Urinary bladder (tissue), 4 donors: ENCODE results near the gene MACF1. TPM values are rescaled to one million over a fixed set of nuclear protein-coding genes. Genes with fewer than 3 reads are reported as not detected.
A peak's percentile ranks its signal among the peaks of the same experiment; 100 is the strongest.
"Not testable (repeated sequence)": the region's sequence is repeated elsewhere in the genome, so short reads cannot be mapped to it uniquely, and the experiment has no call there.

Source experiments
- DNase-seq: peaks from one replicate; pipeline ENCODE4 v3.0.0-alpha.2; 2015; ENCODE audit errors: extremely low spot score
- H3K27ac ChIP-seq: one replicate; pipeline ENCODE4 v1.5.1; 2013; ENCODE audit warnings: low read depth, mild to moderate bottlenecking, moderate library complexity
- H3K36me3 ChIP-seq: one replicate; pipeline ENCODE4 v1.6.1; 2013; ENCODE audit warnings: mild to moderate bottlenecking, moderate library complexity; ENCODE audit not compliant: insufficient read depth
- H3K4me1 ChIP-seq: one replicate; pipeline ENCODE4 v1.6.1; 2013; ENCODE audit warnings: mild to moderate bottlenecking, moderate library complexity; ENCODE audit not compliant: insufficient read depth
- H3K4me3 ChIP-seq: one replicate; pipeline ENCODE4 v1.5.1; 2013; ENCODE audit warnings: low read depth, low read length
- WGBS: extraction: QIAGEN DNeasy Blood & Tissue Kit; methylation state at CpG from one replicate; pipeline ENCODE4 v1.1.7; 2013; 5-methylcytosine and 5-hydroxymethylcytosine counted together
- polyA plus RNA-seq: library from polyadenylated mRNA; stranded (reverse); fragments of 200-250 nt; gene quantifications from one replicate; pipeline ENCODE4 v1.2.3, GENCODE V29; 2013
- total RNA-seq: library from RNA; depleted of rRNA; stranded (reverse); fragments of >200 nt; gene quantifications from one replicate; pipeline ENCODE4 v1.2.3, GENCODE V29; 2014
- donor health status: healthy with polysubstance abuse.
- donor health status: healthy.

MACF1 gene
- total and polyA plus RNA-seq, 2 donors: 93.0 to 476 TPM

GRCh38 chr1:39187275-39188046 is 17.0 kb upstream of the MACF1 start:
- 87% methylated on average over 3 of the region's 3 CpGs for WGBS
- no peak overlapping the region for H3K27ac ChIP-seq

DNA sequence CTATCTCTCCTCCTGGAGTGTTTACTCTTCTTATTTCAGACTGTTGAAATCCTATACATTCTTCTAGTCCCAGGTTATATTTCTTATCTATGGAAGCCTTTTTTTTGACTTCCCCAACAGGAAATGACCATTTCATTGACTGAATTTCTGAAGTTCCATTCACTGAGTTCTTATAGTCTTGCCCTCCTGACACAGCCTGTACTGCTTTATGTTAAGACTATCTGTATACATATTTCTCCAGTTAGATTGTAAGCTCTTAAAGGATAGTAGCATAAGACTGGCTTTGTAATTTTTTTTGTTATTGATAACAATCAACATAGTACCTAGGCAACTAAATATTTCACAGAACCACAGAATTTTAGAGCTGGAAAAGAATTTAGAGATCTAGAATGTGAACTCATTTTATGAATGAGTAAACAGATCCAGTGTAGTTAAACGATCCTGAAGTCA is 14.9 kb upstream of the MACF1 start:
- Histone ChIP-seq H3K4me1 (no peaks in the 10 kb centered on the region), H3K4me3 (no peak overlapping the region), H3K27ac (no peak overlapping the region), H3K36me3 (no peaks in the 10 kb centered on the region)
- whole genome bisulfite sequencing: 17% methylated on average over 1 of the region's 1 CpG
- no peak for DNase-seq

More at GRCh38 chr1:39187275-39188046, 17.0 kb upstream of the MACF1 start:
- DNase-seq: no peak
- no peaks in the 10 kb centered on the region for H3K36me3 ChIP-seq
- H3K4me1 ChIP-seq: no peaks in the 10 kb centered on the region
- H3K4me3 ChIP-seq: no peak overlapping the region

DNA sequence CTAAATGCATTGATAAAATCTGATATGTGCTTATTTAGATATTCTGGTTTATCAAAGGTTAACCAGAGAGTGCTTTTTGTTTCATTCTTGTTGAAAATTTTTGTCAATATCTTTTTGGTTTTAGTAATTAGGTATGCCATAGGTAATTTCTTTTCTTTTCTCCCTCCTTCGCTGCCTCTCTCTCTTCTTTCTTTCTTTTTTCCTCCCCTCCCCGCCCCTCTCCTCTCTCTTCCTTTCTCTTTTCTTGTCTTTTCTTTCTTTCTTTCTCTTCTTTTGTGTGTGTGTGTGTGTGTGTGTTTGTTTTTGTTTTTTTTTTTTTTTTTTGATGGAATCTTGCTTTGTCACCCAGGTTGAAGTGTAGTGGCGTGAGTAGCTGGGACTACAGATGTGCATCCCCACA is 14.4 kb upstream of the MACF1 start:
- Histone ChIP-seq H3K4me1 (no peaks in the 10 kb centered on the region), H3K4me3 (no peak overlapping the region), H3K36me3 (no peaks in the 10 kb centered on the region), H3K27ac (no peak overlapping the region)
- 90% methylated on average over 3 of the region's 3 CpGs for WGBS
- no peak for DNase-seq

- WGBS: 75% methylated on average over 8 of the region's 8 CpGs
- H3K36me3 ChIP-seq: no peaks in the 10 kb centered on the region
- H3K4me1 ChIP-seq: no peaks in the 10 kb centered on the region
- no peak for DNase-seq
- H3K27ac ChIP-seq: no peak overlapping the region
- H3K4me3 ChIP-seq: no peak overlapping the region
These were observed 10.0 kb upstream of the MACF1 start for GRCh38 chr1:39194398-39195051.

DNA sequence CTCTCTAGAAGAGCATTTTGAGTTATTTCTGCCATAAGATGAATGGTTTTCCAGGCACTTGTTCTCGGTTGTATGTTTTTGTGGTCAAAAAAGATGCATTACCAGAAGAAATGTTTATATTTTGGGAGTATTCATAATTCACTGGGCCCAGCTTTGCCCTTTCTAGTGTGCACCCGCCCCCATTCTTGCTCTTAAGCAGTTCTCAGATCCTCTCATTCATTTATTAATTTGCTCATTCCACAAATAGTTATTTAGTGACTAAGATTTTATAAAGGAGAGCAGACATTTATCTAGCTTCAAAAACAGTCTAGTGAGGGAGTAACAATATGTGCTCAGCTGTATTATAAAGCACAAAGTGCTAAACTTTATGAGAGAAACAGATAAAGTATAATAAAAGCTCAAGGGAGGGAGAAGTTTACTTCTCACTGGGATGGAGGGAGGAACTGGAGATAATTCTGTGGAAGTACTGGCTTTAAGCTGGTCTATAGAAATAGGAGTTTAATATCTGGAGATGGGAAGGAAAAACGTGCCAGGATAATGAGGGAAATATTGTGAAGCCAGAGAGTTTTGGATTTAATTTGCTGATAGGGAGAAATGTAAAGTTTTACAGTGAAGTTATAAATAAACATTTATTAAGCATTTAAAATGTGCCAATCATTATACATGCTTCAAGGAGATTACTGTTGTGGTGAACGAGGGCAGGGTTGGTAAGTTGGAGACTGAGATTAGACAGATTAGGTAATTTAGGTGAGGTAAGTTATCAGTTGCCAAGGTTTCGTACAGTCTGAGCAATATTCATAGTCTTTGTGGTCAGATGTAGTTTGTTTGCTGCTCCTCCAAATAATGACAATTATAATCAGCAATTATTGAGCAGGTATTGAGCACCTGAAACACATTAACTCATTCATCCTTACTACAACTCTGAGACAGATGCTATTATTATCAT is 9.1 kb upstream of the MACF1 start:
- WGBS: 33% methylated on average over 5 of the region's 5 CpGs
- Histone ChIP-seq H3K36me3 (no peaks in the 10 kb centered on the region), H3K4me3 (no peak overlapping the region), H3K4me1 (no peaks in the 10 kb centered on the region), H3K27ac (no peak overlapping the region)
- DNase-seq: no peak

DNA sequence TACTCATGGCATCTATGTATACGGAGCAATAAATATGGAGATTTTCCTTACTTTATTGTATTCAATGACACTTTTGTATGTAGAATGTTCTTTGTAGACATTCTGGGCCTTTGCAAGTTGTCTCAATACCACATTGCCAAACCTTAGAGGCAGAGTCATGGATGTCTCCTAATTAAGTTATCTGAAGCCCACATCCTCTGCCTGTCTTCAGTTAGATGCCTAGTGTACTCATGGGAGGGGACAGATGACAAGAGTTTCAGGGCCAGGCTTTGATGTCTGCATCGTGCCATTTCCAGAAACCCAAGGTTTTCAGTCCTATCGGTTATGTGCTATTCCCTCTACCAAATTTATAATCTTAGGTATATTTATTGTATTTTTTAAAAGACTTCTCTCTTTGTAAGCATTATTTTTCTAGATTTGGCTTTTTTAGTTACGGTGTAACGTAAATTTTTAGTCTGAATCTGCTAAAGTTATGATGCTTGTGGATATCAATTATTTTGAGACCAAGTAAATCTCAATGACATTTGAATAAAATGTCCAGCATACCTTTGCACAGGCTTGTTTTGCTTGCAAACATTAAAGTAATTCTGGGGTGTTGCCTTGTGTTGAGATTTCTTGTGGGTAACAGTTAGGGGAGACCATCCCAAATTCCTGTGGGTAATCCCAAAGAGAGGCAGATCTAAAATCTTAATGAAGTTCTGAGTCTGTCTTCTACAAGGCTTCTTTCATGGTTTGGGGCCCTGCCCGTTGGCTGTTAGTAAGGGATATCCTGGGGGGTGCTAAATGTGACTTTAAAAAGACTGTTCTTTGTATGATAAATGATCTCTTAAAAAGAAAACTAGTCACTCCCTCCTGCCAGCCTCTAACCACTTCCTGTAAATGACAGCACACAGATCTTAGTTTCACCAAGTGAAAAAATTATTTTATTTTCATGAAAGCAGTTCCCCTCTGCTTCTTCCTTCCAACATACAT is 8.0 kb upstream of the MACF1 start:
- WGBS: 69% methylated on average over 6 of the region's 6 CpGs
- H3K4me1 ChIP-seq: no peaks in the 10 kb centered on the region
- DNase-seq: no peak
- H3K4me3 ChIP-seq: no peak overlapping the region
- H3K36me3 ChIP-seq: no peaks in the 10 kb centered on the region
- peak overlapping the region; percentile 38 for H3K27ac ChIP-seq

GRCh38 chr1:39199593-39199992 is 4.9 kb upstream of the MACF1 start:
- Histone ChIP-seq H3K4me3 (no peak overlapping the region), H3K4me1 (no peaks in the 10 kb centered on the region), H3K27ac (no peak overlapping the region), H3K36me3 (no peaks in the 10 kb centered on the region)
- DNase-seq: no peak
- 88% methylated on average over 1 of the region's 1 CpG for WGBS

- Histone ChIP-seq H3K4me1 (no peaks in the 10 kb centered on the region), H3K27ac (peak overlapping the region; percentile 90), H3K36me3 (peaks cover 2% of the 10 kb centered on the region), H3K4me3 (peak overlapping the region; percentile 28)
- no peak for DNase-seq
- 17% methylated on average over 4 of the region's 4 CpGs for whole genome bisulfite sequencing
These were observed 746 bp downstream of the MACF1 start for GRCh38 chr1:39205102-39205780.

DNA sequence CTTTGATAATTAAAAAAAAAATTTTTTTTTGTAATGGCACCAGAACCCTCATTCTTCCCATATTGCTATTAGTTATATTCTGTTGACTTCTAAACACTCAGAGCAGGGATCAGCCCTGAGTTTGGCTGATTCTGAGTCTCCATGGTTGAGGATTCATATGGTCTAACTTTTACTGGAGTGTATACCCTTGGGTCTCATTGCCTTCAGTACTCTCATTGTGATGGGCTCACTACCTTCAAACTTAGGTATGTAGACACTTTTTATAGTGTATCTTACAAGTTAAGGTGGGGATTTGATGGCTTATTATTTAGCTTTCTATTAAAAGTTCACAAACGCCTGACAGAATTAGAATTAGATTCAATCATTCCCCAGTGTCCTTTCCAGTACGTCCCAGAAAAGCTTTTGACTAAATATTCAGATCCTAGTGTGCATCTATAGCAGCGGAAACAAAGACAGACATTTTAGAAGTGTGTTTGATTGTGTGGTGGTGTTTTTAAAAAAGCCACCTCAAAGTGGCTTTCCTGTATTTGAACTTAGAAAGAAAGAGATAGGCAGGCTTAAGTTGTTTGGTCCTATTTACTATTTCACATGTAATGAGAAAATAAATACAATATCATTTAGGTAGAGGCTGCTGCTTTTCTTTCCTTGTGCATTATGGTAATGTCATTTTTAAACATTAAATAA is 1.4 kb downstream of the MACF1 start:
- no peaks in the 10 kb centered on the region for H3K4me1 ChIP-seq
- H3K27ac ChIP-seq: peak overlapping the region; percentile 90
- DNase-seq: no peak
- peaks cover 2% of the 10 kb centered on the region for H3K36me3 ChIP-seq
- peak overlapping the region; percentile 28 for H3K4me3 ChIP-seq
- 11% methylated on average over 3 of the region's 3 CpGs for WGBS

- H3K27ac ChIP-seq, H3K36me3 ChIP-seq, DNase-seq, H3K4me1 ChIP-seq, H3K4me3 ChIP-seq: not testable (repeated sequence)
- WGBS: 94% methylated on average over 12 of the region's 12 CpGs
These were observed 3.9 kb downstream of the MACF1 start for GRCh38 chr1:39208360-39208759.

GRCh38 chr1:39210649-39211048 is 6.2 kb downstream of the MACF1 start:
- H3K27ac ChIP-seq: no peak overlapping the region
- 94% methylated on average over 3 of the region's 3 CpGs for WGBS

GRCh38 chr1:39212499-39212898 is 8.0 kb downstream of the MACF1 start:
- Histone ChIP-seq H3K36me3 (peaks cover 2% of the 10 kb centered on the region), H3K27ac (no peak overlapping the region), H3K4me1 (no peaks in the 10 kb centered on the region), H3K4me3 (no peak overlapping the region)
- DNase-seq: no peak
- WGBS: 97% methylated on average over 8 of the region's 8 CpGs

More at GRCh38 chr1:39210649-39211048, 6.2 kb downstream of the MACF1 start:
- no peak overlapping the region for H3K4me3 ChIP-seq
- no peaks in the 10 kb centered on the region for H3K4me1 ChIP-seq
- no peak for DNase-seq
- peaks cover 2% of the 10 kb centered on the region for H3K36me3 ChIP-seq
